AG10803 (cell line): ENCODE results near the gene PRSS2.

Source experiments
- DNase-seq: peaks from one replicate; pipeline ENCODE4 v3.0.0; 2010; ENCODE audit warnings: low read depth
- H3K4me3 ChIP-seq: 2 replicates; pipeline ENCODE4 v1.5.1; 2011; ENCODE audit warnings: mild to moderate bottlenecking, low read length, control low read depth
- TF ChIP-seq, protein P1 (sequence below): conservative IDR thresholded peaks from 2 replicates; pipeline ENCODE4 v1.5.1; 2011; ENCODE audit warnings: mild to moderate bottlenecking, low read length, control low read depth, inconsistent platforms

The PRSS2 gene

DNA sequence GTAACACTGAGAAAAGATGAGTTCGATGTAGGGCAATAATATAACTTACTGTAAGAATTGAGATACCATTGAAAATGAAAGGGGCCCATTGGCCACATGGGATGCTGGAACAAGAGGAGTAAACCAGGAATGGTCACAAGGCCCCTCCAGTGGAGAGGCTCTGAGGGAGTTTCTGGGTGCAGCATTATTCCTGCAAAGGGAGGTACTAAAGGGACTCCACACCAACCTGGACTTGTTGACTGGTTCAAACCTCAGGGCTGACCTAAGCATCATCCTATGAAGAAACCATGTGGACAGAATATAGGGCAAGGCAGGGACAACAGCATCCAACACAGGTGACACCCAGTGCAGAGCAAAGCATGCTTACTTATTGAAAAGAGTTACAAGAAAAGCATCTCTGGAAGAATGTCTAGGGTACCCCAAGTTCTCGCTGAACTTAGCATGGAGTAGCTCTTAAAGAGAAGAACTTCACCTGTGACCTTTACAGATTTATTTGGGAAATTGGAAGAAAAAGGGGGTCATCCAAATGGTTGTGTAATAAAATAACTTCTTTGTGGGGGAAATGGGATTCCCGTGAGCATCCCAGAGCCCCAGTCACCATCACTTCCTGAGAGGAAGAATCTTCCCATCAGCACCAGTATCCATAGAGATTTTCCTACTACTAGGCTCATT, 34.7 kb downstream of the PRSS2 start:
- TF ChIP-seq, protein P1, sequence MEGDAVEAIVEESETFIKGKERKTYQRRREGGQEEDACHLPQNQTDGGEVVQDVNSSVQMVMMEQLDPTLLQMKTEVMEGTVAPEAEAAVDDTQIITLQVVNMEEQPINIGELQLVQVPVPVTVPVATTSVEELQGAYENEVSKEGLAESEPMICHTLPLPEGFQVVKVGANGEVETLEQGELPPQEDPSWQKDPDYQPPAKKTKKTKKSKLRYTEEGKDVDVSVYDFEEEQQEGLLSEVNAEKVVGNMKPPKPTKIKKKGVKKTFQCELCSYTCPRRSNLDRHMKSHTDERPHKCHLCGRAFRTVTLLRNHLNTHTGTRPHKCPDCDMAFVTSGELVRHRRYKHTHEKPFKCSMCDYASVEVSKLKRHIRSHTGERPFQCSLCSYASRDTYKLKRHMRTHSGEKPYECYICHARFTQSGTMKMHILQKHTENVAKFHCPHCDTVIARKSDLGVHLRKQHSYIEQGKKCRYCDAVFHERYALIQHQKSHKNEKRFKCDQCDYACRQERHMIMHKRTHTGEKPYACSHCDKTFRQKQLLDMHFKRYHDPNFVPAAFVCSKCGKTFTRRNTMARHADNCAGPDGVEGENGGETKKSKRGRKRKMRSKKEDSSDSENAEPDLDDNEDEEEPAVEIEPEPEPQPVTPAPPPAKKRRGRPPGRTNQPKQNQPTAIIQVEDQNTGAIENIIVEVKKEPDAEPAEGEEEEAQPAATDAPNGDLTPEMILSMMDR = no peak
- no peak for DNase-seq
- no peak overlapping the region for H3K4me3 ChIP-seq

GRCh38 chr7:142806022-142806356, 35.2 kb downstream of the PRSS2 start:
- no peak overlapping the region for H3K4me3 ChIP-seq
- TF ChIP-seq, protein P1 = no peak
- no peak for DNase-seq

- TF ChIP-seq, protein P1 = no peak
- no peak overlapping the region for H3K4me3 ChIP-seq
- no peak for DNase-seq
These were observed 36.2 kb downstream of the PRSS2 start for GRCh38 chr7:142806957-142807356.

DNA sequence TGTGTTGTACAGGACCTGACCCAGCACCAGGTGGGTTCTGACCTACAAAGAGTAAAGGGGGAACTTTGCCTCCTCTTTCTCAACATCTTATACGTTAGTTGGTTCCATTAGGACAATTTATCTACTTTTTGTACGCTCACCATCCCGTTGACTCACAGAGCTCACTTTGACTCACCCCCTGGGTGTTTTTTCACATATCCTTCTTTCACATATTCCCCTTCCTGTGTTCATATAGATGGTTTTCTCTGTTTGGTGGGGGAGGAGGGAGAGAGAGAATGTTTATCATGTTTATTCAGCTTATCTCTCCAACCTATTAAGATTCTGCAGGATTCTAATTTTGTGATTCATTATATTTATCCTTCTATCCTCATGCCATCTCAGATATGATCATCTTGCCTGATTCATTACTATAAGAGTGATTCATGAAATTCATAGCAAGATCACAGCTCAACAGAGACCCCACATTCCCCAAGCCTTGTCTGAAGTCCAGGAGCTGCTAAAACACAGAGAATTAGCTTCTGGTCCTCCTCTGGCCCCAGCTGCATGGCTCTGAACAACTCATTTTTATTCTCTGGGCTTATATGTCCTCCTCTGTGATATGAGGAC, 37.2 kb downstream of the PRSS2 start:
- no peak overlapping the region for H3K4me3 ChIP-seq

GRCh38 chr7:142808461-142808801, 37.7 kb downstream of the PRSS2 start:
- DNase-seq = no peak
- no peak overlapping the region for H3K4me3 ChIP-seq
- TF ChIP-seq, protein P1 = no peak

More for the DNA sequence above, 37.2 kb downstream of the PRSS2 start:
- TF ChIP-seq, protein P1 = no peak
- DNase-seq = no peak

- DNase-seq = no peak
- H3K4me3 ChIP-seq = no peak overlapping the region
- TF ChIP-seq, protein P1 = no peak
These were observed 38.2 kb downstream of the PRSS2 start for GRCh38 chr7:142808802-142809583.

- no peak for DNase-seq
- H3K4me3 ChIP-seq = no peak overlapping the region
- TF ChIP-seq, protein P1 = no peak
These were observed 38.9 kb downstream of the PRSS2 start for GRCh38 chr7:142809671-142810070.
